Cortex of kidney (tissue), 1 donor: ENCODE data around the gene ZNF385C.

Experiments used
- DNase-seq: peaks from one replicate; lab custom pipeline; 2025; lab: John Stamatoyannopoulos, UW

ZNF385C gene

GRCh38 chr17:42107597-42108576 lies 9.6 kb upstream of the ZNF385C start:
- no peak for DNase-seq

- no peak for DNase-seq
Measured at GRCh38 chr17:42107124-42107523, 8.9 kb upstream of the ZNF385C start.

GRCh38 chr17:42106009-42106408 lies 7.7 kb upstream of the ZNF385C start:
- DNase-seq, result no peak

GRCh38 chr17:42104264-42104663 lies 6.0 kb upstream of the ZNF385C start:
- DNase-seq, result no peak

GRCh38 chr17:42103221-42103954 lies 5.1 kb upstream of the ZNF385C start:
- DNase-seq, result no peak

GRCh38 chr17:42101513-42102292 lies 3.4 kb upstream of the ZNF385C start:
- no peak for DNase-seq

GRCh38 chr17:42098730-42099399 lies 592 bp upstream of the ZNF385C start:
- DNase-seq, result no peak

- DNase-seq, result no peak
Measured at GRCh38 chr17:42096360-42097111, 1.7 kb downstream of the ZNF385C start.

- no peak for DNase-seq
Measured at GRCh38 chr17:42094375-42095069, 3.8 kb downstream of the ZNF385C start.

GRCh38 chr17:42092939-42093338 lies 5.3 kb downstream of the ZNF385C start:
- no peak for DNase-seq

- no peak for DNase-seq
Measured at GRCh38 chr17:42090964-42091790, 7.1 kb downstream of the ZNF385C start.

- DNase-seq, result no peak
Measured at GRCh38 chr17:42088736-42089135, 9.5 kb downstream of the ZNF385C start.

GRCh38 chr17:42087736-42088705 lies 10.3 kb downstream of the ZNF385C start:
- DNase-seq, result no peak

- no peak for DNase-seq
Measured at GRCh38 chr17:42087042-42087701, 11.1 kb downstream of the ZNF385C start.

GRCh38 chr17:42081516-42082129 lies 16.6 kb downstream of the ZNF385C start:
- DNase-seq, result no peak

- DNase-seq, result no peak
Measured at GRCh38 chr17:42079541-42079940, 18.7 kb downstream of the ZNF385C start.

- no peak for DNase-seq
Measured at GRCh38 chr17:42078396-42079043, 19.8 kb downstream of the ZNF385C start.
